MCF 10A (cell line): Measurements from ENCODE around the gene LINGO3. TPM values are rescaled to one million over a fixed set of nuclear protein-coding genes. Genes with fewer than 3 reads are reported as not detected.

Experiments
- BruUV-seq: library from RNA; stranded (reverse); fragments of 400-500 nt; replicated peaks from 2 replicates; lab custom pipeline; 2021; lab: Mats Ljungman, UMichigan
- CTCF ChIA-PET: fragments of 300-600 bp; sonication (Branson Sonifier 250); formaldehyde crosslinking; extraction: SDS; loops from one replicate; lab custom pipeline; 2021; ENCODE audit warnings: antibody characterized with exemption, inconsistent platforms; lab: Yijun Ruan, JAX
- POLR2A ChIA-PET: fragments of 300-600, 350-650 bp; sonication (Branson Sonifier 250); formaldehyde crosslinking; extraction: SDS; loops from one replicate; lab custom pipeline; 2020; ENCODE audit warnings: antibody characterized with exemption, inconsistent platforms; lab: Yijun Ruan, JAX
- DNase-seq: peaks from one replicate; pipeline ENCODE4 v3.0.0-alpha.2; 2018; ENCODE audit not compliant: unreplicated experiment
- H3K27ac Mint-ChIP-seq: one replicate; pipeline ENCODE4 v1.8.0; 2022; ENCODE audit warnings: mild to moderate bottlenecking, low read depth, mixed read lengths; ENCODE audit not compliant: unreplicated experiment
- H3K27me3 Mint-ChIP-seq: one replicate; pipeline ENCODE4 v1.8.0; 2022; ENCODE audit warnings: mixed read lengths; ENCODE audit not compliant: insufficient read depth, unreplicated experiment
- H3K36me3 Mint-ChIP-seq: one replicate; pipeline ENCODE4 v1.8.0; 2022; ENCODE audit warnings: mild to moderate bottlenecking, moderate library complexity, mixed read lengths; ENCODE audit not compliant: insufficient read depth, unreplicated experiment
- H3K4me1 Mint-ChIP-seq: one replicate; pipeline ENCODE4 v1.8.0; 2022; ENCODE audit warnings: mixed read lengths; ENCODE audit not compliant: insufficient read depth, unreplicated experiment
- H3K4me3 Mint-ChIP-seq: one replicate; pipeline ENCODE4 v1.8.0; 2022; ENCODE audit warnings: mild to moderate bottlenecking, moderate library complexity, mixed read lengths; ENCODE audit not compliant: unreplicated experiment
- H3K9me3 Mint-ChIP-seq: one replicate; pipeline ENCODE4 v1.8.0; 2022; ENCODE audit warnings: mixed read lengths; ENCODE audit not compliant: unreplicated experiment
- intact Hi-C: fragments of 100-400 bp; cut with micrococcal nuclease; formaldehyde crosslinking; loops from 2 replicates; pipeline ENCODE4 v1.14.1; 2022
- total RNA-seq: library from RNA; stranded (reverse); gene quantifications from 2 replicates; pipeline ENCODE4 v1.2.3, GENCODE V29; 2022
- TF ChIP-seq, protein P1 (sequence below): fragments of 200-600 bp; IDR thresholded peaks from one replicate; pipeline ENCODE4 v1.8.0; 2022; ENCODE audit warnings: antibody characterized with exemption, mild to moderate bottlenecking; ENCODE audit not compliant: unreplicated experiment

LINGO3 gene
- total RNA-seq, 1 experiment from 2014 or later: not detected

DNA sequence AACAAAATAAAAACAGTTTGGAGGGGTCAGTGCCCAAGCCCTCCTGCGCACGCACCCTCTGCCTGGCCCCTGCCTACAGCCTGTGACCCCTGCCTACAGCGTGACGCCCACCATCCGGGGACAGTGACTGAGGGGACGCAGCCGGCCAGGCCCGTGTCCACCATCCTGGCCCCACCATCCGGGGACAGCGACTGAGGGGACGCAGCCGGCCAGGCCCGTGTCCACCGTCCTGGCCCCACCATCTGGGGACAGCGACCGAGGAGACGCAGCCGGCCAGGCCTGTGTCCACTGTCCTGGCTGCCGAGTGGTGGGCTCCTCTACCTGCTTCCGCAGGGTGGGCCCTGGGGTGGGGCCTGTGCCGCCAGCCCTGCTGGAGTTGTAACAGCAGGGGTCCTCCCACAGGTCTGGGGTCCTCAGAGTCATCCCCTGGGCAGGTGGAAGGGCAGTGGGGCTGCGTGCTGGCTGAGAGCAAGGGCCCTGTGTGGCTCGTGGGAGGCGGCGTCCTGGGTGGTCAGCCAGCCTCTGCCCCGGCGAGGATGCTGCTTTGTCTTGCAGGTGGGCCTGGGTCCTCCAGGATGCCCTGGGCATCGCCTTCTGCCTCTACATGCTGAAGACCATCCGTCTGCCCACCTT lies 34.8 kb upstream of the LINGO3 start:
- peaks cover 13% of the 10 kb centered on the region for H3K36me3 Mint-ChIP-seq
- intact Hi-C loops: no loop called here
- no TSS peak for BruUV-seq
- H3K9me3 Mint-ChIP-seq: no peaks in the 10 kb centered on the region
- H3K4me3 Mint-ChIP-seq: no peak overlapping the region
- CTCF ChIA-PET: no interaction called here
- peaks cover 7% of the 10 kb centered on the region for H3K4me1 Mint-ChIP-seq
- POLR2A ChIA-PET: interaction anchor here (0.6 kb wide), 1 partner anchor 85 kb away, joined by 4 read pairs; no protein-coding TSS in a partner anchor
- H3K27ac Mint-ChIP-seq: no peak overlapping the region
- H3K27me3 Mint-ChIP-seq: no peaks in the 10 kb centered on the region
- TF ChIP-seq, protein P1, sequence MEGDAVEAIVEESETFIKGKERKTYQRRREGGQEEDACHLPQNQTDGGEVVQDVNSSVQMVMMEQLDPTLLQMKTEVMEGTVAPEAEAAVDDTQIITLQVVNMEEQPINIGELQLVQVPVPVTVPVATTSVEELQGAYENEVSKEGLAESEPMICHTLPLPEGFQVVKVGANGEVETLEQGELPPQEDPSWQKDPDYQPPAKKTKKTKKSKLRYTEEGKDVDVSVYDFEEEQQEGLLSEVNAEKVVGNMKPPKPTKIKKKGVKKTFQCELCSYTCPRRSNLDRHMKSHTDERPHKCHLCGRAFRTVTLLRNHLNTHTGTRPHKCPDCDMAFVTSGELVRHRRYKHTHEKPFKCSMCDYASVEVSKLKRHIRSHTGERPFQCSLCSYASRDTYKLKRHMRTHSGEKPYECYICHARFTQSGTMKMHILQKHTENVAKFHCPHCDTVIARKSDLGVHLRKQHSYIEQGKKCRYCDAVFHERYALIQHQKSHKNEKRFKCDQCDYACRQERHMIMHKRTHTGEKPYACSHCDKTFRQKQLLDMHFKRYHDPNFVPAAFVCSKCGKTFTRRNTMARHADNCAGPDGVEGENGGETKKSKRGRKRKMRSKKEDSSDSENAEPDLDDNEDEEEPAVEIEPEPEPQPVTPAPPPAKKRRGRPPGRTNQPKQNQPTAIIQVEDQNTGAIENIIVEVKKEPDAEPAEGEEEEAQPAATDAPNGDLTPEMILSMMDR: no peak
- DNase-seq: no peak

- Mint-ChIP-seq H3K9me3 (no peaks in the 10 kb centered on the region), H3K27me3 (no peaks in the 10 kb centered on the region), H3K4me3 (no peak overlapping the region), H3K4me1 (peaks cover 7% of the 10 kb centered on the region), H3K27ac (no peak overlapping the region), H3K36me3 (peaks cover 18% of the 10 kb centered on the region)
- CTCF ChIA-PET: no interaction called here
- DNase-seq: no peak
- POLR2A ChIA-PET: no interaction called here
- intact Hi-C loops: no loop called here
- BruUV-seq: no TSS peak
- TF ChIP-seq, protein P1: no peak
Measured at GRCh38 chr19:2341982-2342381, 34.0 kb upstream of the LINGO3 start.

DNA sequence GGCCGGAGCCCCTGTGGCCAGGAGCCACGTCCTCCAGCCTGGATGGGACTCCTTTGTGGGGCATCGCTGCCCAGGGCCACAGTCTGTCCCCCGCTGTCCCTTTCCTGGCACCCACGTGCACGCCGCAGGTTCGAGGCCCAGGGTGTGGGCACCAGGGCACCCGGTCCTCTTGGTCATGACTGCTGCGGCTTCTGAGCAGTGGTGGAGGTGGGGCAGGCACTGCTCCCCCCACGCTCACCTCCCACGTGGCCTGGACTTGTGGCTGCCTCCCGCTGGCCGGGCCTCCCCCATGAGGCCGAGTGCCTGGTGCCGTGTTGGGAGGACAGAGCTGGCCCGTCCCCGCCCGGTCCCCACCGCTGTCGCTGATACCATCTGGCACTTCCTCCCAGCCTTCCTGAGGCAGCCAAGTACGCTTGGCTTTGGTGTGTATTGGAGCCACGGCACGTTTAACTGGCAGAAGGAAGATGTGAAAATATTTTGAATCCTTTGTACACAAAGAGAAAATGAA lies 33.3 kb upstream of the LINGO3 start:
- no peak overlapping the region for H3K4me3 Mint-ChIP-seq
- H3K9me3 Mint-ChIP-seq: no peaks in the 10 kb centered on the region
- no TSS peak for BruUV-seq
- intact Hi-C loops: no loop called here
- no peak overlapping the region for H3K27ac Mint-ChIP-seq
- POLR2A ChIA-PET: no interaction called here
- peaks cover 7% of the 10 kb centered on the region for H3K4me1 Mint-ChIP-seq
- CTCF ChIA-PET: no interaction called here
- no peak for DNase-seq
- H3K36me3 Mint-ChIP-seq: peaks cover 18% of the 10 kb centered on the region
- TF ChIP-seq, protein P1: no peak
- H3K27me3 Mint-ChIP-seq: no peaks in the 10 kb centered on the region

DNA sequence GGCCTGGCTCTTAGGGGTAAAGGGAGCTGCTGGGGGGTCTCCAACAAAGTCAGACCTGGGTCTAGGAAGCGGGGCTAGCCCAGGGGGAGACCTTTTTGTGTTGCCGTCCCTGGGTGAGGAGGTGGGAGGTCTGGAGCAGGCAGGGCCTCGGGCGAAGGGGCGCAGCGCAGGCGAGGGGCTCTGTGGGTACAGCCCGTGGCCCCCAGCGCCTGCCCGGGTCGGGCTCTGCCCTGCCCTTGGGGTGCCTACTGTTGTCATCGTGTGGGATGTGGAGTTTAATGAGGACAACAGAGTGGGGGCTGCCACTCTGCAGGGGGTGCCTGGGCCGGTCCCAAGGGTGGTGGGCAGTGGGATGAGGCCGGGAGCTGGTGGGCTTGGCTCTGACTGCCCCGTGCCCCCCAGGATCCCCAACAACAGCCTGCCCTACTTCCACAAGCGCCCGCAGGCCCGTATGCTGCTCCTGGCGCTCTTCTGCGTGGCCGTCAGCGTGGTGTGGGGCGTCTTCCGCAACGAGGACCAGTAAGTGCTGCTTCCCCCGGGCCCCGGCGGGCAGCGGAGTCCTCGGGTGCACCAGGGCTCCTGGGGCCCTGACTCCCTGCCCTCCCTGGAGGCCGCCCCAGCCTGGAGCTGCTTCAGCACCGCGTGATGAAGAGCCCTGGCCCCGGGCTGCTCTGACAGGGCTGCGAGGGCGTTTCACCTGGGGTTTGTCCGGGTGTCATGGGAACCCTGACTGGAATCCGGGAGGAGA lies 32.7 kb upstream of the LINGO3 start:
- H3K9me3 Mint-ChIP-seq: no peaks in the 10 kb centered on the region
- ChIA-PET POLR2A (no interaction called here), CTCF (interaction anchor here (0.5 kb wide), 1 partner anchor 296 kb away, joined by 3 read pairs; no protein-coding TSS in a partner anchor)
- no peak for DNase-seq
- H3K4me3 Mint-ChIP-seq: no peak overlapping the region
- no peak overlapping the region for H3K27ac Mint-ChIP-seq
- H3K27me3 Mint-ChIP-seq: no peaks in the 10 kb centered on the region
- peaks cover 18% of the 10 kb centered on the region for H3K36me3 Mint-ChIP-seq
- TF ChIP-seq, protein P1: no peak
- H3K4me1 Mint-ChIP-seq: peaks cover 3% of the 10 kb centered on the region
- intact Hi-C loops: no loop called here
- BruUV-seq: no TSS peak
